K562 (cell line): ENCODE results near the gene GTPBP2. TPM values are rescaled to one million over a fixed set of nuclear protein-coding genes. Genes with fewer than 3 reads are reported as not detected.
A peak's percentile ranks its signal among the peaks of the same experiment; 100 is the strongest.

Experiments used
- ARHGAP35 ChIP-seq: fragments of 450-650 bp; IDR thresholded peaks from 2 replicates; pipeline ENCODE4 v1.6.1; 2018; ENCODE audit not compliant: partially characterized antibody
- DDX20 ChIP-seq: fragments of 450-650 bp; IDR thresholded peaks from 2 replicates; pipeline ENCODE4 v1.6.1; 2016; ENCODE audit warnings: missing genetic modification characterization, low read depth, mild to moderate bottlenecking, missing compliant biosample characterization, moderate library complexity
- ETV5 ChIP-seq: sonication (generic); formaldehyde crosslinking; IDR thresholded peaks from 2 replicates; pipeline ENCODE4 v1.4.0; 2020; ENCODE audit warnings: low read depth, mild to moderate bottlenecking, missing genetic modification reagents
- FOXO4 ChIP-seq: fragments of 450-650 bp; formaldehyde crosslinking; IDR thresholded peaks from 2 replicates; pipeline ENCODE4 v1.4.0; 2020; ENCODE audit warnings: mild to moderate bottlenecking, moderate library complexity
- HCFC1 ChIP-seq: IDR thresholded peaks from 2 replicates; pipeline ENCODE4 v1.6.1; 2012; ENCODE audit warnings: low read depth, low read length, improper control_type of control experiment
- HMG20B ChIP-seq: fragments of 250-450 bp; sonication (Bioruptor Pico); IDR thresholded peaks from 2 replicates; pipeline ENCODE4 v1.5.0; 2021; ENCODE audit warnings: mild to moderate bottlenecking
- HMGN3 ChIP-seq: IDR thresholded peaks from 2 replicates; pipeline ENCODE4 v1.6.1; 2011; ENCODE audit warnings: borderline replicate concordance, low read depth, mild to moderate bottlenecking, mixed read lengths, low read length; ENCODE audit not compliant: insufficient read length; ENCODE audit errors: extremely low read depth
- IFI16 ChIP-seq: fragments of 250-450 bp; sonication (Bioruptor Pico); IDR thresholded peaks from 2 replicates; pipeline ENCODE4 v2.1.2; 2022; ENCODE audit warnings: mild to moderate bottlenecking, inconsistent platforms
- JUND ChIP-seq, 2 experiments: IDR thresholded peaks; 2 replicates in 1 of 2; 3 replicates in 1 of 2; pipeline ENCODE4 v1.6.1; 2011; ENCODE audit warnings: borderline replicate concordance in 2 of 2, low read depth in 2 of 2, low read length in 2 of 2, improper control_type of control experiment in 1 of 2, missing biosample characterization in 1 of 2, missing genetic modification characterization in 1 of 2, missing genetic modification reagents in 1 of 2
- LCOR ChIP-seq: sonication (generic); formaldehyde crosslinking; IDR thresholded peaks from 2 replicates; pipeline ENCODE4 v1.8.0; 2022; ENCODE audit warnings: mild to moderate bottlenecking, missing genetic modification reagents
- NR4A1 ChIP-seq, 2 experiments: fragments of 250-450 bp in 1 of 2; fragments of 450-650 bp in 1 of 2; sonication (Bioruptor Pico) in 1 of 2; IDR thresholded peaks; 2 replicates each; pipeline versions ENCODE4 v1.4.0 to v1.6.1; 2016 to 2020; ENCODE audit warnings: mild to moderate bottlenecking in 2 of 2, missing compliant biosample characterization in 1 of 2, missing genetic modification characterization in 1 of 2, moderate library complexity in 1 of 2
- PCBP2 ChIP-seq: fragments of 200-400 bp; formaldehyde crosslinking; IDR thresholded peaks from 2 replicates; pipeline ENCODE4 v1.6.1; 2018; ENCODE audit warnings: low read length, low read depth, mild to moderate bottlenecking, moderate library complexity; ENCODE audit not compliant: poor library complexity, severe bottlenecking
- PML ChIP-seq: IDR thresholded peaks from 2 replicates; pipeline ENCODE4 v1.6.1; 2012; ENCODE audit warnings: low read length, inconsistent platforms
- POLR2B ChIP-seq: fragments of 450-650 bp; IDR thresholded peaks from 2 replicates; pipeline ENCODE4 v1.6.1; 2018; ENCODE audit warnings: low read depth; ENCODE audit not compliant: partially characterized antibody
- POLR2G ChIP-seq: fragments of 200-400 bp; formaldehyde crosslinking; IDR thresholded peaks from 2 replicates; pipeline ENCODE4 v1.6.1; 2017; ENCODE audit warnings: low read depth, mild to moderate bottlenecking, antibody characterized with exemption, low read length, moderate library complexity
- POLR2H ChIP-seq: IDR thresholded peaks from 2 replicates; pipeline ENCODE4 v1.6.1; 2016; ENCODE audit warnings: missing genetic modification characterization, low read depth, mild to moderate bottlenecking, control low read depth, missing compliant biosample characterization, moderate library complexity
- PTTG1 ChIP-seq: fragments of 450-650 bp; IDR thresholded peaks from 2 replicates; pipeline ENCODE4 v1.6.1; 2016; ENCODE audit warnings: low read depth, mild to moderate bottlenecking, missing genetic modification characterization, missing compliant biosample characterization
- SIN3B ChIP-seq: fragments of 450-650 bp; IDR thresholded peaks from 2 replicates; pipeline ENCODE4 v1.6.1; 2017; ENCODE audit warnings: low read depth, mild to moderate bottlenecking, moderate library complexity
- TAF15 ChIP-seq: fragments of 200-400 bp; formaldehyde crosslinking; IDR thresholded peaks from 2 replicates; pipeline ENCODE4 v1.6.1; 2017; ENCODE audit warnings: mild to moderate bottlenecking, low read depth, low read length, moderate library complexity
- TRIM24 ChIP-seq, 2 experiments: fragments of 450-650 bp; IDR thresholded peaks; 2 replicates each; pipeline ENCODE4 v1.6.1; 2016
- ZBTB7A ChIP-seq: IDR thresholded peaks from 2 replicates; pipeline ENCODE4 v1.6.1; 2011; ENCODE audit warnings: low read depth, mild to moderate bottlenecking, low read length, moderate library complexity, borderline replicate concordance; ENCODE audit not compliant: control insufficient read depth
- ZC3H8 ChIP-seq: fragments of 450-650 bp; IDR thresholded peaks from 2 replicates; pipeline ENCODE4 v1.6.1; 2017
- ZNF133 ChIP-seq: fragments of 250-450 bp; sonication (Bioruptor Pico); IDR thresholded peaks from 2 replicates; pipeline ENCODE4 v1.4.0; 2020; ENCODE audit warnings: mild to moderate bottlenecking
- ZNF140 ChIP-seq: fragments of 250-450 bp; sonication (Bioruptor Pico); IDR thresholded peaks from 2 replicates; pipeline ENCODE4 v1.8.0; 2021; ENCODE audit warnings: moderate library complexity, mild to moderate bottlenecking, inconsistent platforms
- ZNF316 ChIP-seq: fragments of 450-650 bp; IDR thresholded peaks from 2 replicates; pipeline ENCODE4 v1.6.1; 2016
- ZNF511 ChIP-seq: sonication (generic); formaldehyde crosslinking; IDR thresholded peaks from 2 replicates; pipeline ENCODE4 v1.8.0; 2022; ENCODE audit warnings: mild to moderate bottlenecking, missing genetic modification reagents
- ZNF586 ChIP-seq: fragments of 450-650 bp; formaldehyde crosslinking; conservative IDR thresholded peaks from 2 replicates; pipeline ENCODE4 v1.4.0; 2020; ENCODE audit warnings: mild to moderate bottlenecking, moderate library complexity
- polyA plus RNA-seq, 8 experiments: library from polyadenylated mRNA; depleted of rRNA in 4 of 8; stranded (reverse) in 5 of 8; unstranded in 3 of 8; fragments of >200 nt; fragmentation: Nextera tagmentation in 2 of 8; fragmentation: Illumina TruSeq in 1 of 8; extraction: Ambion mirVana in 2 of 8; extraction: Trizol in 1 of 8; gene quantifications; 2 replicates each; pipeline versions ENCODE4 v1.2.1 to v1.2.3, GENCODE V29; 2011 to 2014; ENCODE audit warnings: inconsistent platforms in 1 of 8, missing spikeins in 1 of 8
- total RNA-seq, 7 experiments: library from RNA; depleted of rRNA in 6 of 7; stranded (reverse); fragments of >200 nt in 6 of 7; fragmentation: Illumina TruSeq in 2 of 7; extraction: Trizol in 2 of 7; gene quantifications; 2 replicates each; pipeline versions ENCODE4 v1.2.1 to v1.2.3, GENCODE V29; 2011 to 2021; ENCODE audit warnings: low replicate concordance in 1 of 7

The GTPBP2 gene
- total and polyA plus RNA-seq, 9 of the 15 experiments (the other 6 are each of a cell fraction or from before 2014, with no cell fraction given) = 48.4 to 196 (median 111) TPM

GRCh38 chr6:43635387-43636307 is 6.6 kb upstream of the GTPBP2 start, which contains the start of gene MAD2L1BP (continued):
- TF ChIP-seq LCOR (CRISPR knock-in tag) = 0 out of 2 replicates have a peak, but pooled peaks have one; percentile 37
- TF ChIP-seq SIN3B = no peak
- TF ChIP-seq NR4A1 (CRISPR knock-in tag; IDR thresholded peaks at IDR 0.05) = peak; percentile 77; the same call in 1 of the 2 replicates
- peak; percentile 88; the same call in 1 of the 2 replicates for TF ChIP-seq NR4A1 (tag; IDR thresholded peaks at IDR 0.05)
- TF ChIP-seq POLR2B = peak; percentile 97
- no peak for TF ChIP-seq ZC3H8
- TF ChIP-seq DDX20 (tag) = no peak
- peak; percentile 75; the same call in 1 of the 2 replicates for TF ChIP-seq ZNF511 (CRISPR knock-in tag)
- TF ChIP-seq PML = peak; percentile 87
- peak; percentile 71 for TF ChIP-seq HMGN3
- no peak for TF ChIP-seq ZNF140 (CRISPR knock-in tag)
- TF ChIP-seq TAF15 = no peak
- TF ChIP-seq PTTG1 (tag) = peak; percentile 49; the same call in 1 of the 2 replicates
- peak; percentile 99 for TF ChIP-seq ETV5 (CRISPR knock-in tag)
- TF ChIP-seq POLR2H = no peak
- peak; percentile 64 for TF ChIP-seq HCFC1
- peak; percentile 52; the same call in 1 of the 2 replicates for TF ChIP-seq ZBTB7A
- peak; percentile 99 for TF ChIP-seq POLR2G
- no peak for TF ChIP-seq ZNF133 (CRISPR knock-in tag)
- TF ChIP-seq IFI16 (CRISPR knock-in tag) = no peak
- no peak for TF ChIP-seq FOXO4
- TF ChIP-seq ARHGAP35 = no peak
- TF ChIP-seq ZNF316 = 0 out of 2 replicates have a peak, but pooled peaks have one; percentile 6
- peak; percentile 42 to 73; a peak in 3 of 4 replicates for TF ChIP-seq TRIM24 (IDR thresholded peaks at IDR 0.05)
- peak; percentile 64 for TF ChIP-seq JUND (IDR thresholded peaks at IDR 0.05; ENCODE audit: borderline replicate concordance, low read depth, low read length)
- TF ChIP-seq JUND (tag; IDR thresholded peaks at IDR 0.05; ENCODE audit: borderline replicate concordance, low read depth, low read length) = peak; percentile 50; the same call in 2 of the 3 replicates
- TF ChIP-seq PCBP2 = no peak
- TF ChIP-seq HMG20B (CRISPR knock-in tag) = peak; percentile 83; the same call in 1 of the 2 replicates
- no peak for TF ChIP-seq ZNF586 (CRISPR knock-in tag)
